Mammary epithelial cell (primary cell): ENCODE results near the gene PRSS16.

Source experiments
- EZH2 ChIP-seq: IDR thresholded peaks from 2 replicates; pipeline ENCODE4 v1.6.1; 2012; ENCODE audit warnings: low read length, inconsistent platforms, borderline replicate concordance
- TF ChIP-seq, protein P1 (sequence below), 2 donors: IDR thresholded peaks in 1 of 2; conservative IDR thresholded peaks in 1 of 2; 2 replicates each; pipeline ENCODE4 v1.5.1; 2011 to 2012; ENCODE audit warnings: inconsistent platforms in 2 of 2, low read length in 2 of 2, mild to moderate bottlenecking in 2 of 2, control low read depth in 1 of 2, low read depth in 1 of 2; ENCODE audit not compliant: insufficient read depth in 1 of 2; ENCODE audit errors: extremely low read depth in 1 of 2

DNA sequence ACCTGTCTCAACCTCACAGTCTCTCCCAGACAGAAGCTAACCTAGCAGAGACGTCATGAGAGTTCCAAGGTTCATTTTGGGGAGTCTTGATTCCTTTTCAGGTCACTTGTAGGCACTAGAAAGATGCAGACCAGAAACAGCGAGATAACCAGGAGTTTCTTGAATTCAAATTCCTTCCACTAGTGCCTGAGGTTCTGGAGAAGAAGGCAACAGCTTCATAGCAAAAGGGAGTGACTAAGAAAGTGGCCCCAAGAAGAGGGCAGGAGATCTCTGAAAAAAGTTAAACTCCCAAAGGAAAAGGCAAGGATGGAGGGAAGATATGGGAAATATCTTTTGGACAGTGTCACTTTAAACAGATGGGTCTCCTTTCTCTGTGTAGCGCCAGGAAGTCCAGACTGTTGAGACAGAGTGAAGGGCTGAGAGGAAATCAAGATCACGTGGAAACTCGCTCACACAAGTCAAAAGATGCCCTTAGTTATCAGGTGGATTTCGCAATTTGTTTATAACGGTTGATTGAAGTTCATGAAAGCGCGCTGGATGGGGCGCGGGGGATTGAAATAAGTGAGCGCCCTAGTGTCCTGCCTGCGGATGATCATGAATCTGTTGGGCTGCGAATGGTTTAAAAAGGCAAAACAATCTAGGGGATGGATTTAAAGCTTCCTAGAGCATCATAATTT is 4.8 kb upstream of the PRSS16 start:
- TF ChIP-seq, protein P1, sequence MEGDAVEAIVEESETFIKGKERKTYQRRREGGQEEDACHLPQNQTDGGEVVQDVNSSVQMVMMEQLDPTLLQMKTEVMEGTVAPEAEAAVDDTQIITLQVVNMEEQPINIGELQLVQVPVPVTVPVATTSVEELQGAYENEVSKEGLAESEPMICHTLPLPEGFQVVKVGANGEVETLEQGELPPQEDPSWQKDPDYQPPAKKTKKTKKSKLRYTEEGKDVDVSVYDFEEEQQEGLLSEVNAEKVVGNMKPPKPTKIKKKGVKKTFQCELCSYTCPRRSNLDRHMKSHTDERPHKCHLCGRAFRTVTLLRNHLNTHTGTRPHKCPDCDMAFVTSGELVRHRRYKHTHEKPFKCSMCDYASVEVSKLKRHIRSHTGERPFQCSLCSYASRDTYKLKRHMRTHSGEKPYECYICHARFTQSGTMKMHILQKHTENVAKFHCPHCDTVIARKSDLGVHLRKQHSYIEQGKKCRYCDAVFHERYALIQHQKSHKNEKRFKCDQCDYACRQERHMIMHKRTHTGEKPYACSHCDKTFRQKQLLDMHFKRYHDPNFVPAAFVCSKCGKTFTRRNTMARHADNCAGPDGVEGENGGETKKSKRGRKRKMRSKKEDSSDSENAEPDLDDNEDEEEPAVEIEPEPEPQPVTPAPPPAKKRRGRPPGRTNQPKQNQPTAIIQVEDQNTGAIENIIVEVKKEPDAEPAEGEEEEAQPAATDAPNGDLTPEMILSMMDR (conservative IDR thresholded peaks at IDR 0.05 in 1 of 2, IDR thresholded peaks at IDR 0.05 in 1 of 2; ENCODE audit: extremely low read depth in 1 of 2, insufficient read depth in 1 of 2, low read depth in 1 of 2, low read length in 2 of 2) = no peak
- no peak for TF ChIP-seq EZH2
